Panc1 (cell line): ENCODE data around the gene CCNL2. TPM values are rescaled to one million over a fixed set of nuclear protein-coding genes. Genes with fewer than 3 reads are reported as not detected.

ENCODE experiments used
- ATAC-seq: fragments of 200-7000 bp; cut with Tn5 transposase; 2 replicates; pipeline ENCODE4 v1.9.1; 2020; ENCODE audit warnings: mild to moderate bottlenecking, moderate library complexity
- BruUV-seq: library from RNA; stranded (reverse); fragments of 400-500 nt; replicated peaks from 2 replicates; lab custom pipeline; 2021; lab: Mats Ljungman, UMichigan
- CTCF ChIA-PET: fragments of 300-600 bp; sonication (Branson Sonifier 250); formaldehyde crosslinking; loops from one replicate; lab custom pipeline; 2022; ENCODE audit warnings: antibody characterized with exemption; lab: Charles Lee
- POLR2A ChIA-PET: fragments of 300-600 bp; sonication (Branson Sonifier 250); formaldehyde crosslinking; loops from one replicate; lab custom pipeline; 2022; ENCODE audit warnings: antibody characterized with exemption; lab: Charles Lee
- DNase-seq: peaks from one replicate; pipeline ENCODE4 v3.0.0-alpha.2; 2010; ENCODE audit warnings: low read depth, low spot score
- H3K27ac ChIP-seq: 2 replicates; pipeline ENCODE4 v1.5.1; 2011; ENCODE audit warnings: mild to moderate bottlenecking, low read length, inconsistent platforms
- H3K27me3 ChIP-seq: fragments of 200-500 bp; sonication (Bioruptor generic); 2 replicates; pipeline ENCODE4 v1.6.0; 2014; ENCODE audit warnings: low read length, inconsistent platforms; ENCODE audit not compliant: control insufficient read depth, insufficient read depth
- H3K36me3 ChIP-seq: fragments of 200-500 bp; sonication (Bioruptor generic); 2 replicates; pipeline ENCODE4 v1.5.1; 2014; ENCODE audit warnings: inconsistent platforms, mild to moderate bottlenecking, low read length, moderate library complexity; ENCODE audit not compliant: control insufficient read depth, insufficient read depth
- H3K4me1 ChIP-seq: 2 replicates; pipeline ENCODE4 v1.5.1; 2011; ENCODE audit warnings: inconsistent platforms, mild to moderate bottlenecking, low read length, moderate library complexity; ENCODE audit not compliant: control insufficient read depth, insufficient read depth
- H3K4me3 ChIP-seq, 2 experiments: 2 replicates each; pipeline ENCODE4 v1.5.1; 2011 to 2012; ENCODE audit warnings: low read depth in 2 of 2, low read length in 2 of 2, mild to moderate bottlenecking in 2 of 2, inconsistent platforms in 1 of 2, moderate library complexity in 1 of 2
- H3K9me3 ChIP-seq: fragments of 200-500 bp; sonication (Bioruptor generic); 2 replicates; pipeline ENCODE4 v1.5.1; 2014; ENCODE audit warnings: low read depth, mild to moderate bottlenecking, inconsistent platforms, low read length, moderate library complexity; ENCODE audit not compliant: control insufficient read depth, insufficient read depth
- CTCF ChIP-seq: fragments of 450-650 bp; IDR thresholded peaks from 2 replicates; pipeline ENCODE4 v1.5.1; 2017; ENCODE audit warnings: mild to moderate bottlenecking
- POLR2AphosphoS5 ChIP-seq: IDR thresholded peaks from 2 replicates; pipeline ENCODE4 v1.6.1; 2012; ENCODE audit warnings: mild to moderate bottlenecking, low read depth, low read length, moderate library complexity
- REST ChIP-seq, 2 experiments: IDR thresholded peaks; 2 replicates each; pipeline ENCODE4 v1.6.1; 2011 to 2012; ENCODE audit warnings: low read depth in 2 of 2, control low read depth in 1 of 2, low read length in 1 of 2, mild to moderate bottlenecking in 1 of 2, moderate library complexity in 1 of 2; ENCODE audit not compliant: insufficient read depth in 1 of 2
- SIN3A ChIP-seq: IDR thresholded peaks from 2 replicates; pipeline ENCODE4 v1.6.1; 2012; ENCODE audit warnings: low read depth, mild to moderate bottlenecking, low read length, moderate library complexity, borderline replicate concordance; ENCODE audit not compliant: insufficient read depth
- TCF7L2 ChIP-seq: IDR thresholded peaks from 2 replicates; pipeline ENCODE4 v1.6.1; 2011; ENCODE audit warnings: mild to moderate bottlenecking, low read depth, low read length, inconsistent platforms
- in situ Hi-C: cut with HindIII; loops from 2 replicates; pipeline ENCODE4 v1.10.0; 2016; ENCODE audit warnings: low sequenced_read_pairs, low pct_unique_long_range_greater_than_20kb
- intact Hi-C: fragments of 100-400 bp; cut with micrococcal nuclease; formaldehyde crosslinking; loops from one replicate; pipeline ENCODE4 v1.10.0; 2022; ENCODE audit not compliant: unreplicated experiment
- total RNA-seq: library from RNA; stranded (reverse); gene quantifications from one replicate; pipeline ENCODE4 v1.2.1, GENCODE V29; 2021; ENCODE audit not compliant: unreplicated experiment

CCNL2 gene
- total RNA-seq, 1 experiment from 2014 or later = 297 TPM

GRCh38 chr1:1424707-1425106 is 25.6 kb upstream of the CCNL2 start:
- no peaks in the 10 kb centered on the region for H3K36me3 ChIP-seq
- TF ChIP-seq CTCF (no peak), REST (IDR thresholded peaks at IDR 0.05; ENCODE audit: insufficient read depth in 1 of 2, low read depth in 2 of 2, low read length in 1 of 2) (no peak), SIN3A (no peak), TCF7L2 (no peak), POLR2AphosphoS5 (no peak)
- H3K27me3 ChIP-seq = no peaks in the 10 kb centered on the region
- in situ Hi-C loops = no loop called here
- H3K4me3 ChIP-seq = no peak overlapping the region
- no peak for DNase-seq
- intact Hi-C loops = no loop called here
- H3K4me1 ChIP-seq = peaks cover 41% of the 10 kb centered on the region
- H3K9me3 ChIP-seq = no peaks in the 10 kb centered on the region
- ChIA-PET POLR2A (no interaction called here), CTCF (no interaction called here)
- peak overlapping the region; percentile 30; the same call in 1 of the 2 replicates for H3K27ac ChIP-seq
- ATAC-seq = no peak
- BruUV-seq = no TSS peak

GRCh38 chr1:1423245-1423597 is 24.1 kb upstream of the CCNL2 start:
- Histone ChIP-seq H3K9me3 (no peaks in the 10 kb centered on the region), H3K36me3 (no peaks in the 10 kb centered on the region), H3K4me3 (no peak overlapping the region), H3K4me1 (peaks cover 29% of the 10 kb centered on the region), H3K27me3 (no peaks in the 10 kb centered on the region), H3K27ac (no peak overlapping the region)
- in situ Hi-C loops = no loop called here
- TF ChIP-seq SIN3A (no peak), CTCF (no peak), POLR2AphosphoS5 (no peak), REST (IDR thresholded peaks at IDR 0.05; ENCODE audit: insufficient read depth in 1 of 2, low read depth in 2 of 2, low read length in 1 of 2) (no peak), TCF7L2 (no peak)
- no TSS peak for BruUV-seq
- ATAC-seq (no peak), DNase-seq (no peak)
- intact Hi-C loops = no loop called here
- ChIA-PET CTCF (no interaction called here), POLR2A (no interaction called here)
